NT2/D1 (cell line): Measurements from ENCODE around the gene RCN2.

Source experiments
- DNase-seq: peaks from one replicate; pipeline ENCODE4 v3.0.0-alpha.2; 2011; ENCODE audit warnings: low read depth, low spot score
- H3K27me3 ChIP-seq: 2 replicates; pipeline ENCODE4 v1.6.0; 2011; ENCODE audit warnings: mild to moderate bottlenecking; ENCODE audit not compliant: insufficient read length, insufficient read depth
- H3K36me3 ChIP-seq: 2 replicates; pipeline ENCODE4 v1.6.1; 2011; ENCODE audit warnings: mild to moderate bottlenecking, low read length, mixed read lengths; ENCODE audit not compliant: insufficient read depth, insufficient read length
- H3K4me1 ChIP-seq: 2 replicates; pipeline ENCODE4 v1.5.1; 2011; ENCODE audit not compliant: insufficient read depth, insufficient read length
- H3K4me3 ChIP-seq: 2 replicates; pipeline ENCODE4 v1.5.1; 2011; ENCODE audit warnings: low read depth; ENCODE audit not compliant: insufficient read length
- H3K9ac ChIP-seq: 2 replicates; pipeline ENCODE4 v1.6.0; 2011; ENCODE audit warnings: low read depth; ENCODE audit not compliant: insufficient read length
- H3K9me3 ChIP-seq: 2 replicates; pipeline ENCODE4 v1.5.1; 2011; ENCODE audit warnings: mild to moderate bottlenecking, low read length; ENCODE audit not compliant: insufficient read depth
- SUZ12 ChIP-seq: IDR thresholded peaks from 2 replicates; pipeline ENCODE4 v1.6.1; 2011; ENCODE audit not compliant: insufficient read length, insufficient read depth; ENCODE audit errors: extremely low read depth
- YY1 ChIP-seq: IDR thresholded peaks from 2 replicates; pipeline ENCODE4 v1.6.1; 2011; ENCODE audit not compliant: insufficient read length, insufficient read depth
- ZNF274 ChIP-seq: IDR thresholded peaks from 2 replicates; pipeline ENCODE4 v1.6.1; 2011; ENCODE audit warnings: mild to moderate bottlenecking, low read depth, low read length

The RCN2 gene

GRCh38 chr15:76916369-76916768, 15.2 kb upstream of the RCN2 start:
- Histone ChIP-seq H3K9me3 (no peaks in the 10 kb centered on the region), H3K4me3 (no peak overlapping the region), H3K4me1 (no peaks in the 10 kb centered on the region), H3K27me3 (no peaks in the 10 kb centered on the region), H3K9ac (no peak overlapping the region), H3K36me3 (no peaks in the 10 kb centered on the region)
- no peak for TF ChIP-seq YY1
- no peak for TF ChIP-seq ZNF274
- no peak for TF ChIP-seq SUZ12
- no peak for DNase-seq

GRCh38 chr15:76928201-76928600, 3.3 kb upstream of the RCN2 start:
- no peaks in the 10 kb centered on the region for H3K9me3 ChIP-seq
- H3K9ac ChIP-seq: no peak overlapping the region
- no peak overlapping the region for H3K4me3 ChIP-seq
- H3K4me1 ChIP-seq: no peaks in the 10 kb centered on the region
- H3K27me3 ChIP-seq: peaks cover 5% of the 10 kb centered on the region
- H3K36me3 ChIP-seq: peaks cover 8% of the 10 kb centered on the region
- no peak for DNase-seq
- TF ChIP-seq ZNF274 (no peak), YY1 (no peak), SUZ12 (no peak)

- Histone ChIP-seq H3K9me3 (no peaks in the 10 kb centered on the region), H3K36me3 (peaks cover 18% of the 10 kb centered on the region), H3K9ac (no peak overlapping the region), H3K27me3 (peaks cover 5% of the 10 kb centered on the region), H3K4me1 (no peaks in the 10 kb centered on the region), H3K4me3 (no peak overlapping the region)
- TF ChIP-seq SUZ12 (no peak), ZNF274 (no peak), YY1 (no peak)
- DNase-seq: no peak
Observed at GRCh38 chr15:76929011-76929760, 2.4 kb upstream of the RCN2 start.

GRCh38 chr15:76930831-76931396, 635 bp upstream of the RCN2 start:
- TF ChIP-seq ZNF274 (no peak), YY1 (no peak), SUZ12 (no peak)
- H3K27me3 ChIP-seq: peaks cover 5% of the 10 kb centered on the region
- peaks cover 34% of the 10 kb centered on the region for H3K36me3 ChIP-seq
- no peaks in the 10 kb centered on the region for H3K4me1 ChIP-seq
- peak overlapping the region; percentile 79 for H3K9ac ChIP-seq
- no peaks in the 10 kb centered on the region for H3K9me3 ChIP-seq
- peak overlapping the region; percentile 50 for H3K4me3 ChIP-seq
- no peak for DNase-seq

GRCh38 chr15:76932135-76932966, 802 bp downstream of the RCN2 start:
- peak overlapping the region; percentile 95 for H3K9ac ChIP-seq
- DNase-seq: no peak
- no peak for TF ChIP-seq SUZ12

GRCh38 chr15:76935620-76936019, 4.1 kb downstream of the RCN2 start:
- Histone ChIP-seq H3K4me1 (no peaks in the 10 kb centered on the region), H3K4me3 (no peak overlapping the region), H3K9me3 (no peaks in the 10 kb centered on the region), H3K9ac (no peak overlapping the region), H3K27me3 (peaks cover 4% of the 10 kb centered on the region), H3K36me3 (peaks cover 65% of the 10 kb centered on the region)
- DNase-seq: no peak
- TF ChIP-seq YY1 (no peak), SUZ12 (no peak), ZNF274 (no peak)

More at GRCh38 chr15:76932135-76932966, 802 bp downstream of the RCN2 start:
- Histone ChIP-seq H3K9me3 (no peaks in the 10 kb centered on the region), H3K36me3 (peaks cover 49% of the 10 kb centered on the region), H3K4me1 (no peaks in the 10 kb centered on the region), H3K4me3 (peak overlapping the region; percentile 91), H3K27me3 (peaks cover 5% of the 10 kb centered on the region)

- H3K9ac ChIP-seq: no peak overlapping the region
- no peaks in the 10 kb centered on the region for H3K4me1 ChIP-seq
- H3K4me3 ChIP-seq: no peak overlapping the region
- no peaks in the 10 kb centered on the region for H3K9me3 ChIP-seq
- peaks cover 68% of the 10 kb centered on the region for H3K36me3 ChIP-seq
- DNase-seq: no peak
- H3K27me3 ChIP-seq: no peaks in the 10 kb centered on the region
- TF ChIP-seq ZNF274: no peak
- TF ChIP-seq SUZ12: no peak
- no peak for TF ChIP-seq YY1
Observed at GRCh38 chr15:76936671-76937070, 5.1 kb downstream of the RCN2 start.
